ENCODE measurements around the gene EED.

The EED gene

GRCh38 chr11:86244522-86245368 lies at the start of gene EED:
EED (plus strand) TSS chr11:86244753; CDS start chr11:86245230, 477 bp downstream.
- TF ChIP-seq ZFX (IDR thresholded peaks at IDR 0.05): no peak
- TF ChIP-seq CTCF (conservative IDR thresholded peaks at IDR 0.05): no peak
- H3K27ac ChIP-seq: peak within 1 kb of the TSS; percentile 93

GRCh38 chr11:86194998-86195397 lies 49.6 kb upstream of the EED start:
- H3K27ac ChIP-seq: no peak overlapping the region
- TF ChIP-seq CTCF (conservative IDR thresholded peaks at IDR 0.05) (no peak), ZFX (IDR thresholded peaks at IDR 0.05) (no peak)

GRCh38 chr11:86196085-86196696 lies 48.4 kb upstream of the EED start:
- no peak overlapping the region for H3K27ac ChIP-seq
- TF ChIP-seq ZFX (IDR thresholded peaks at IDR 0.05) (no peak), CTCF (conservative IDR thresholded peaks at IDR 0.05) (no peak)

GRCh38 chr11:86196913-86197312 lies 47.6 kb upstream of the EED start:
- no peak overlapping the region for H3K27ac ChIP-seq

GRCh38 chr11:86197448-86197847 lies 47.1 kb upstream of the EED start:
- no peak overlapping the region for H3K27ac ChIP-seq
- TF ChIP-seq CTCF (conservative IDR thresholded peaks at IDR 0.05): no peak
- no peak for TF ChIP-seq ZFX (IDR thresholded peaks at IDR 0.05)

More at GRCh38 chr11:86196913-86197312, 47.6 kb upstream of the EED start:
- no peak for TF ChIP-seq CTCF (conservative IDR thresholded peaks at IDR 0.05)
- no peak for TF ChIP-seq ZFX (IDR thresholded peaks at IDR 0.05)

- H3K27ac ChIP-seq: no peak overlapping the region
Observed at GRCh38 chr11:86198139-86198538, 46.4 kb upstream of the EED start.

More at GRCh38 chr11:86198139-86198538, 46.4 kb upstream of the EED start:
- TF ChIP-seq ZFX (IDR thresholded peaks at IDR 0.05) (no peak), CTCF (conservative IDR thresholded peaks at IDR 0.05) (no peak)

Data from C4-2B (cell line).